Sigmoid colon (tissue), 7 donors: ENCODE measurements around the gene PARP14. TPM values are rescaled to one million over a fixed set of nuclear protein-coding genes. Genes with fewer than 3 reads are reported as not detected.
"Not testable (repeated sequence)": the region's sequence is repeated elsewhere in the genome, so short reads cannot be mapped to it uniquely, and the experiment has no call there.

Source experiments
- DNase-seq: peaks from one replicate; pipeline ENCODE4 v3.0.0-alpha.2; 2019
- H3K27ac ChIP-seq, 4 donors: fragments of 200-600 bp; sonication (generic); one replicate each; pipeline ENCODE4 v1.5.1; 2016 to 2019; ENCODE audit warnings: mild to moderate bottlenecking in 1 of 4
- H3K27me3 ChIP-seq, 3 donors: fragments of 200-600 bp; sonication (generic); one replicate each; pipeline ENCODE4 v1.5.1; 2019; ENCODE audit warnings: mild to moderate bottlenecking in 1 of 3
- H3K36me3 ChIP-seq, 4 donors: fragments of 200-600 bp; sonication (generic); one replicate each; pipeline ENCODE4 v1.5.1; 2016 to 2019
- H3K4me1 ChIP-seq, 4 donors: fragments of 200-600 bp; sonication (generic); one replicate each; pipeline ENCODE4 v1.5.1; 2017 to 2019
- H3K4me3 ChIP-seq, 4 donors: fragments of 200-600 bp; sonication (generic); one replicate each; pipeline ENCODE4 v1.5.1; 2017 to 2019; ENCODE audit warnings: mild to moderate bottlenecking in 2 of 4, moderate library complexity in 1 of 4
- H3K9me3 ChIP-seq, 4 donors: fragments of 200-600 bp in 3 of 4; sonication (generic) in 3 of 4; one replicate each; pipeline versions ENCODE4 v1.5.1 to v1.6.1; 2013 to 2019
- EP300 ChIP-seq, 4 donors: sonication (generic); formaldehyde crosslinking; IDR thresholded peaks; one replicate each; pipeline ENCODE4 v1.6.1; 2017; ENCODE audit warnings: antibody characterized with exemption in 4 of 4
- POLR2A ChIP-seq, 2 donors: fragments of 450-650 bp; IDR thresholded peaks; one replicate each; pipeline ENCODE4 v1.6.1; 2016; ENCODE audit warnings: antibody characterized with exemption in 2 of 2, mild to moderate bottlenecking in 2 of 2, moderate library complexity in 2 of 2
- POLR2AphosphoS5 ChIP-seq, 4 donors: sonication (generic); formaldehyde crosslinking; IDR thresholded peaks; one replicate each; pipeline ENCODE4 v1.6.1; 2017; ENCODE audit warnings: antibody characterized with exemption in 4 of 4
- WGBS, 2 donors: extraction: QIAGEN DNeasy Blood & Tissue Kit; methylation state at CpG; one replicate each; pipeline ENCODE4 v1.1.7; 2013; 5-methylcytosine and 5-hydroxymethylcytosine counted together
- intact Hi-C: fragments of 100-400 bp; cut with DNase I; formaldehyde crosslinking; loops from one replicate; pipeline ENCODE4 v1.15.1; 2023
- polyA plus RNA-seq, 3 donors: library from polyadenylated mRNA; stranded (reverse); fragments of 200-250 nt; gene quantifications; one replicate each; pipeline ENCODE4 v1.2.3, GENCODE V29; 2013
- total RNA-seq, 4 donors: library from RNA; depleted of rRNA; stranded (reverse); fragments of >200 nt; gene quantifications; one replicate each; pipeline ENCODE4 v1.1.0, GENCODE V29; 2016
- TF ChIP-seq, protein P1 (sequence below), 4 experiments: fragments of 450-650 bp in 3 of 4; fragments of 200-600 bp in 1 of 4; IDR thresholded peaks; one replicate each; pipeline ENCODE4 v1.5.1; 2016 to 2019; ENCODE audit warnings: antibody characterized with exemption in 4 of 4, mild to moderate bottlenecking in 3 of 4, moderate library complexity in 2 of 4
- donor health status: healthy with polysubstance abuse.
- donor health status: Bipolar disorder and iron deficiency.
- donor health status: healthy.

Gene PARP14
- total and polyA plus RNA-seq, 7 donors, result 4.8 to 90.3 (median 41.7) TPM

DNA sequence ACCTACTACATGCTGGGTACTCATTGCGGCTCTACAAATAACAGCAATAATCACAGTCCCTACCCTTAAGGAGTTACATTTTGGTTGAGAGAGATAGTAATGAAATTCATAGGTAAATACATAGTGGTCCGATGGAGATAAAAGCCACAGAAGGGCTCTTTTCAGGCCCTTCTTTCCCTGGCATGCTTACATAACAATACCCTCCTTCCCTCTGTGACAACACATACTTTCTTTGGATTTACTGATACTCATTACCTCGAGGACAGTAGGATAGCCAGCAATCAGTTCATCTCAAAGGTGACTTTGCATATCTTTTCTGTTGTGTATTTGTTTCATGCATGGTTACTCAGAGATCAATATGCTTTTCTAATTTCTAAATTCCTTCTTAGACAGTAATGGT is 58.5 kb downstream of the PARP14 start:
- Histone ChIP-seq H3K4me3 (no peak overlapping the region), H3K27ac (no peak overlapping the region), H3K27me3 (no peaks in the 10 kb centered on the region), H3K36me3 (peaks cover 0 to 29% (median 14%) of the 10 kb centered on the region in 4 donors), H3K4me1 (no peaks in the 10 kb centered on the region), H3K9me3 (no peaks in the 10 kb centered on the region)
- 73 to 84% methylated on average over 3 of the region's 3 CpGs for WGBS, 2 donors
- TF ChIP-seq POLR2A (IDR thresholded peaks at IDR 0.05) (no peak), EP300 (IDR thresholded peaks at IDR 0.05) (no peak), POLR2AphosphoS5 (IDR thresholded peaks at IDR 0.05) (no peak)
- TF ChIP-seq, protein P1, sequence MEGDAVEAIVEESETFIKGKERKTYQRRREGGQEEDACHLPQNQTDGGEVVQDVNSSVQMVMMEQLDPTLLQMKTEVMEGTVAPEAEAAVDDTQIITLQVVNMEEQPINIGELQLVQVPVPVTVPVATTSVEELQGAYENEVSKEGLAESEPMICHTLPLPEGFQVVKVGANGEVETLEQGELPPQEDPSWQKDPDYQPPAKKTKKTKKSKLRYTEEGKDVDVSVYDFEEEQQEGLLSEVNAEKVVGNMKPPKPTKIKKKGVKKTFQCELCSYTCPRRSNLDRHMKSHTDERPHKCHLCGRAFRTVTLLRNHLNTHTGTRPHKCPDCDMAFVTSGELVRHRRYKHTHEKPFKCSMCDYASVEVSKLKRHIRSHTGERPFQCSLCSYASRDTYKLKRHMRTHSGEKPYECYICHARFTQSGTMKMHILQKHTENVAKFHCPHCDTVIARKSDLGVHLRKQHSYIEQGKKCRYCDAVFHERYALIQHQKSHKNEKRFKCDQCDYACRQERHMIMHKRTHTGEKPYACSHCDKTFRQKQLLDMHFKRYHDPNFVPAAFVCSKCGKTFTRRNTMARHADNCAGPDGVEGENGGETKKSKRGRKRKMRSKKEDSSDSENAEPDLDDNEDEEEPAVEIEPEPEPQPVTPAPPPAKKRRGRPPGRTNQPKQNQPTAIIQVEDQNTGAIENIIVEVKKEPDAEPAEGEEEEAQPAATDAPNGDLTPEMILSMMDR (IDR thresholded peaks at IDR 0.05), result no peak
- DNase-seq, result no peak
- intact Hi-C loops, result no loop called here

DNA sequence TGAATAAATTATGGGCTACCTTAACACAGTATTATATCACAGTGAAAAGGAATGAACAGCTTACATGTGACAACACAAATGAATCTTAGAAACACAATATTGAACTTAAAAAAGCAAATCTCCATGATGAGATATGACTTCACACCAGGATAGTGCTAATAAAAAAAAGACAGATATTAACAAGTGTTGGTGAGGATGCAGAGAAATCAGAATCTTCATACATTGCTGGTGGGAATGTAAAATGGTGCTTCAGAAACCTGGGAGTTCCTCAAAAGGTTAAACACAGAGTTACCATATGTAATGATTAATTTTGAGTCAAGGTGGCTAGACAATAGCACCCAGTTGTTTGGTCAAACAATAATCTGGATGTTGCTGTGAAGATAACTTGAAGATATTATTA is 61.6 kb downstream of the PARP14 start:
- no peak overlapping the region for H3K4me3 ChIP-seq
- TF ChIP-seq EP300 (IDR thresholded peaks at IDR 0.05) (no peak), POLR2A (IDR thresholded peaks at IDR 0.05) (no peak), POLR2AphosphoS5 (IDR thresholded peaks at IDR 0.05) (no peak)
- TF ChIP-seq, protein P1 (IDR thresholded peaks at IDR 0.05), result no peak
- no peaks in the 10 kb centered on the region for H3K4me1 ChIP-seq
- H3K9me3 ChIP-seq, result no peaks in the 10 kb centered on the region
- DNase-seq, result no peak
- no peak overlapping the region for H3K27ac ChIP-seq
- H3K36me3 ChIP-seq, result peaks cover 0 to 29% (median 14%) of the 10 kb centered on the region in 4 donors
- no peaks in the 10 kb centered on the region for H3K27me3 ChIP-seq
- intact Hi-C loops, result no loop called here

DNA sequence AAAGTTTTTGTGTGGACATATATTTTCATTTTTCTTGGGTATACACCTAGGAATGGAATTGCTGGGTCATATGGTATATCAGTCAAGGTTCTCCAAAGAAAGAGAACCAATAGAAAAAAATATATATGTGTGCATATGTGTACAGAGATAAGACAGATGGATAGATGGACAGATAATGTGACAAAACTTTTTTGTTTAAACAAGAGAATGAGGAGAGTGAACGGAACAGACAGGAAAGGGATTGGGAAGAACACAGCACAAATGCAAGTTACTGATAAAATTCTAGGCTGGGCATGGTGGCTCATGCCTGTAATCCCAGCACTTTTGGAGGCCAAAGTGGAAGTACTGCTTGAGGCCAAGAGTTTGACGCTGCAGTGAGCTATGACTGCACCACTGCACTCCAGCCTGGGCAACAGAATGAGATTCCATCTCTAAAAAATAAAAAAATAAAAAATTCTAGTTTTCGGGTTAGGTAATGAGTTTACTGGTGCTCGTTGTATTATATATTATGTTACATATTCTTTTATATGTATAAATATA is 63.0 kb downstream of the PARP14 start:
- Histone ChIP-seq H3K4me3 (no peak overlapping the region), H3K27ac (no peak overlapping the region), H3K27me3 (no peaks in the 10 kb centered on the region), H3K9me3 (no peaks in the 10 kb centered on the region), H3K4me1 (no peaks in the 10 kb centered on the region), H3K36me3 (peaks cover 0 to 29% (median 14%) of the 10 kb centered on the region in 4 donors)
- no peak for DNase-seq
- TF ChIP-seq, protein P1 (IDR thresholded peaks at IDR 0.05), result no peak
- TF ChIP-seq POLR2AphosphoS5 (IDR thresholded peaks at IDR 0.05) (no peak), POLR2A (IDR thresholded peaks at IDR 0.05) (no peak), EP300 (IDR thresholded peaks at IDR 0.05) (no peak)
- intact Hi-C loops, result no loop called here
- WGBS, 2 donors, result 97% methylated on average over 4 of the region's 4 CpGs

DNA sequence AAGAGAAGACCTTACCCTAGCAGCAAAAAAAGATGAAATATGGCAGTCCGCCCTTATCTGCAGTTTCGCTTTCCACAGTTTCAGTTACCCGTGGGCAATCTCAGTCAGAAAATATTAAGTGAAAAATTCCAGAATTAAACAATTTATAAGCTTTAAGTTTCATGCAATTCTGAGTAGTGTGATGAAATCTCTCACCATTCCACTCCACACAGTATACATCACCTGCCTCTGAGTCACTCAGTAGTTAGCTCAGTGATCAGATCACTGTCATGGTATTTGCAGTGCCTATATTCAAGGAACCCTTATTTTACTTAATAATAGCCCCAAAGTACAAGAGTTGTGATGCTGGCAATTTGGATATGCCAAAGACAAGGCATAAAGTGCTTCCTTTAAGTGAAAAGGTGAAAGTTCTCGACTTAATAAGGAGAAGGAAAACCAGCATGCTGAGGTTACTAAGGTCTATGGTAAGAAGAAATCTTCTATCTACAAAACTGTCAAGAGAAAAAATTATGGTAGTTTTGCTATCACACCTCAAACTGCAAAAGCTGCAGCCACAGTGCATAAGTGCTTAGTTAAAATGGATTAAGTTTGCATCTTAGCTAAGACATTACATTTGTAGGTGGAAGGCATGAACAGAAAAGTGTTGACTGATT is 64.9 kb downstream of the PARP14 start:
- TF ChIP-seq, protein P1 (IDR thresholded peaks at IDR 0.05), result no peak
- TF ChIP-seq EP300 (IDR thresholded peaks at IDR 0.05), result no peak
- TF ChIP-seq POLR2AphosphoS5 (IDR thresholded peaks at IDR 0.05), result no peak
- TF ChIP-seq POLR2A (IDR thresholded peaks at IDR 0.05), result no peak
- no peak overlapping the region for H3K27ac ChIP-seq
- H3K9me3 ChIP-seq, result no peaks in the 10 kb centered on the region
- intact Hi-C loops, result no loop called here
- H3K4me3 ChIP-seq, result no peak overlapping the region
- H3K36me3 ChIP-seq, result peaks cover 0 to 19% (median 8%) of the 10 kb centered on the region in 4 donors
- H3K27me3 ChIP-seq, result no peaks in the 10 kb centered on the region
- WGBS, 2 donors, result 95 to 97% methylated on average over 4 of the region's 4 CpGs
- DNase-seq, result no peak
- no peaks in the 10 kb centered on the region for H3K4me1 ChIP-seq

DNA sequence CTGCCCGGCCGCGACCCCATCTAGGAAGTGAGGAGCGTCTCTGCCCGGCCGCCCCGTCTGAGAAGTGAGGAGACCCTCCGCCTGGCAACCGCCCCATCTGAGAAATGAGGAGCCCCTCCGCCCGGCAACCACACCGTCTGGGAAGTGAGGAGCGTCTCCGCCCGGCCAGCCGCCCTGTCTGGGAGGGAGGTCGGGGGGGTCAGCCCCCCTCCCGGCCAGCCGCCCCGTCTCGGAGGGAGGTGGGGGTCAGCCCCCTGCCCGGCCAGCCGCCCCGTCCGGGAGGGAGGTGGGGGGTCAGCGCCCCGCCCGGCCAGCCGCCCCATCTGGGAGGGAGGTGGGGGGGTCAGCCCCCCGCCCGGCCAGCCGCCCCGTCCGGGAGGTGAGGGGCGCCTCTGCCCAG is 66.7 kb downstream of the PARP14 start:
- intact Hi-C loops, H3K27me3 ChIP-seq, H3K9me3 ChIP-seq, H3K27ac ChIP-seq, H3K4me1 ChIP-seq, DNase-seq, H3K4me3 ChIP-seq: not testable (repeated sequence)
- H3K36me3 ChIP-seq, result peaks cover 0 to 26% (median 12%) of the 10 kb centered on the region in 4 donors
- 96 to 98% methylated on average over 30 to 33 of the region's 35 CpGs for WGBS, 2 donors
